AG04449 (cell line): ENCODE measurements around the gene TRMT2B.

Experiments used
- CTCF ChIA-PET: fragments of 350-600 bp; formaldehyde crosslinking; extraction: SDS; loops from one replicate; lab custom pipeline; 2021; ENCODE audit warnings: antibody characterized with exemption; lab: Yijun Ruan, JAX
- POLR2A ChIA-PET: fragments of 400-600, 350-600 bp; formaldehyde crosslinking; extraction: SDS; loops from one replicate; lab custom pipeline; 2020; ENCODE audit warnings: antibody characterized with exemption, inconsistent platforms; lab: Yijun Ruan, JAX
- DNase-seq: peaks from one replicate; pipeline ENCODE4 v3.0.0-alpha.2; 2010; ENCODE audit warnings: low read depth, low spot score
- H3K4me3 ChIP-seq: 2 replicates; pipeline ENCODE4 v1.5.1; 2011; ENCODE audit warnings: low read depth, mild to moderate bottlenecking, control low read depth, low read length
- CTCF ChIP-seq: IDR thresholded peaks from one replicate; pipeline ENCODE4 v1.5.1; 2011; ENCODE audit warnings: mild to moderate bottlenecking, moderate library complexity, low read length, control low read depth, inconsistent platforms; ENCODE audit not compliant: insufficient read depth; ENCODE audit errors: missing control alignments

TRMT2B gene

GRCh38 chrX:101051153-101051548 is 760 bp downstream of the TRMT2B start:
- ChIA-PET CTCF (no interaction called here), POLR2A (no interaction called here)
- TF ChIP-seq CTCF, result no peak
- peak overlapping the region; percentile 63 for H3K4me3 ChIP-seq
- no peak for DNase-seq

- ChIA-PET POLR2A (no interaction called here), CTCF (no interaction called here)
- TF ChIP-seq CTCF, result no peak
- H3K4me3 ChIP-seq, result no peak overlapping the region
- DNase-seq, result no peak
Measured at GRCh38 chrX:101040197-101040596, 11.7 kb downstream of the TRMT2B start.

DNA sequence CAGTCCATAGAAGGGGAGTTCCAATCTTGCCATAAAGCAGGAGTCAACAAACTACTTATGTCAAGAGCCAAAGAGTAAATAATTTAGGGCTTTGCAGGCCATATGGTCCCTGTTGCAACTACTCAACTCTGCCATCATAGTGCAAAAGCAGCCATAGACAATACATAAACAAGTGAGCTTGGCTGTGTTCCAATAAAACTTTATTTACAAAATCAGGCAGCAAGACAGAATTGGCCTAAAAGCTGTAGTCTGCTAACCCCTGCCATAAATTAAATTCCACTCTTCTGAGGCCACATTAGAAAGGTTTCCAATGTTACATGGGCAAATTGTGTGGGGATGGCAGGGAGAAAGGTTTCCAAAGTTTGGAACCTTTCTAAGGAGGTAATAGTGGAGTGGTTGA is 14.7 kb downstream of the TRMT2B start:
- POLR2A ChIA-PET, result no interaction called here
- TF ChIP-seq CTCF, result no peak
- no peak overlapping the region for H3K4me3 ChIP-seq
- no peak for DNase-seq
- CTCF ChIA-PET, result no interaction called here

- TF ChIP-seq CTCF, result no peak
- ChIA-PET POLR2A (no interaction called here), CTCF (no interaction called here)
- DNase-seq, result no peak
- no peak overlapping the region for H3K4me3 ChIP-seq
Measured at GRCh38 chrX:101029665-101030064, 22.2 kb downstream of the TRMT2B start.

DNA sequence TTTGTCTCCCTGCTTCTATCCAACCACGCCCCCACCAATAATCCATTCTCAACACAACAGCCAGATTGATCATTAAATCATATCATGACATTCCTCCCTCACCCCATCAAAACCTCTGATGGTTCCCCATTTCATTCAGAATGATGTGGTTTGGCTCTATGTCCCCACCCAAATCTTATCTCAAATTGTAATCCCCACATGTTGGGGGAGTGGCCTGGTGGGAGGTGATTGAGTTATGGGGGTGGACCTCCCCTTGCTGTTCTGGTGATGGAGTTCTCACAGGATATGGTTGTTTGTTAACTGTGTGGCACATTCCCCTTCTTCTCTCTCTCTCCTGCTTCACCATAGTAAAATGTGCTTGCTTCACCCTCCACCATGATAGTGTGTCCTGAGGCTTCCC is 23.3 kb downstream of the TRMT2B start:
- no peak for TF ChIP-seq CTCF
- POLR2A ChIA-PET, result no interaction called here
- DNase-seq, result no peak
- H3K4me3 ChIP-seq, result no peak overlapping the region
- CTCF ChIA-PET, result no interaction called here

DNA sequence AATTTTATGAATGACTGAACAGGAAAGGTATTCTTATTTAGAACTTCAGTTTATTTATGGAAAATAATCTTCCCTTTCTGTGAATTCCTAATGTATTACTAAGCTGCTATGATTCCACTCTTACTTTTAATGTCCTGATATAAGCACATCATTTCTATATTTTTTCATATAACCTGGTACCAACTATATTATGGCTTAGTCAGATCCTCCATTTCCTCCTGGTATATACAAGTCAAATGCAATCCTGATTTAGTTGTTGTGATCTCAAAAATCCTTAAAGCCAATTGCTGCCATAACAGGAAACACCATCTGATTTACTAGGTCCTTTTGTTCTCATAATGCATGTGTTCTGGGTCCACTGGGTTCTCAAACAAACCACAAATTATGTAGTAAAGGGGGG is 26.8 kb downstream of the TRMT2B start:
- ChIA-PET CTCF (no interaction called here), POLR2A (no interaction called here)

More for the DNA sequence above, 26.8 kb downstream of the TRMT2B start:
- no peak overlapping the region for H3K4me3 ChIP-seq
- DNase-seq, result no peak
- TF ChIP-seq CTCF, result no peak
